NCI-H2227 (cell line): ENCODE data around the gene CEND1.

ENCODE experiments used
- DNase-seq: peaks from one replicate; lab custom pipeline; 2025; ENCODE audit not compliant: unreplicated experiment; lab: John Stamatoyannopoulos, UW

The CEND1 gene

DNA sequence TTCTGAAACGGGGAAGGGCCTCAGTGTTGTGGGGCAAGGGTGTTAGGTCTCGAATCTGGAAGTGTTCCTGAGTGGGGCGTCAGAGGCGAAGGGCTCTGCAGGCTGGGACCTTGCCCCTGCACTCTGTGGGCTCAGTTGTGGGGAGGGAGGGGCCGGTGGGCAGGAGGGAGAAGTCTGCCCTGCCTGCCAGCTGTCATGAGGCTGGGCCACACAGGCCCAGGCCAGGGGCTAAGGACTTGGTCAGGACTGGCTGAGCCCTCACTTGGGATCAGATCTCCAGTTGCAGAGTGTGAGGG lies 38.0 kb upstream of the CEND1 start, which contains the start of gene CRACR2B:
CRACR2B (plus strand) TSS at position 23 of the 296 bp plus-strand sequence. CDS start 689 bp downstream, outside the sequence.
- no peak for DNase-seq

DNA sequence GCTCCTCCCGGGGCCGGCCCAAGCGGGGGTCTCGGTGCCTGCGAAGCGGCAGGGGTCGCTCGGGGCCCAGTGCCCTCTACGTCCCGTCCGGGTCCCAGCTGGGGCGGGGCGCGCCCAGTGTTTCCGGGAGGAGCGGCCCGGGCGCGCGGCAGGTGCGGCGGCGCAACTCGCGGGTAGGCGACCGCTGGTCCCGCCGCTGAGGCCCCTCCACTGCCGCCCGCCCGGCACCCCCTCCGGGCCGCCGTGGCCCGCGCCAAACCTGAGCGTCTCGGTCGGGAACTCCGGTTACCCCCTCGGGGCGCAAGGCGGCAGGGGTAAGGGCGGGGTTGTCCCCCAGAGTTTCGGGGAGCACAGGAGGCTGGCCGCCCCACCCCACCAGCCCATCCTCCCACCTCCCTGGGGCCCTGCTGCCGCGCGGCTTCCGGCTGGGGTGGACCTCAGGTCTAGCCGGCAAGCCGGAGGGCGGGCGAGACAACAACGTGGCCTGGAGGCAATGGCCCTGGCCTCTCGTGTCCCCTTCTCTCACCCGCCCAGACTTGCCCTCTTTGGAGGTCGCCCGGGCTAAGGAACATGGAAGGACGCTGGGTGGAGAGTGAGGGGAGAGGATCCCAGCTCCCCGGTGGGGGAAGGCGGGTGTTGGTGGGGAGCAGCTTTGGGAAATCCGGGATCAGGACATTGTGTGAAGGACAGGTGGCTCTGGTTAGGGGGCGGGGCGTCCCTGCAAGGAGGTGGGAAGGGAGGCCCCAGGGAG lies 37.4 kb upstream of the CEND1 start:
- no peak for DNase-seq

DNA sequence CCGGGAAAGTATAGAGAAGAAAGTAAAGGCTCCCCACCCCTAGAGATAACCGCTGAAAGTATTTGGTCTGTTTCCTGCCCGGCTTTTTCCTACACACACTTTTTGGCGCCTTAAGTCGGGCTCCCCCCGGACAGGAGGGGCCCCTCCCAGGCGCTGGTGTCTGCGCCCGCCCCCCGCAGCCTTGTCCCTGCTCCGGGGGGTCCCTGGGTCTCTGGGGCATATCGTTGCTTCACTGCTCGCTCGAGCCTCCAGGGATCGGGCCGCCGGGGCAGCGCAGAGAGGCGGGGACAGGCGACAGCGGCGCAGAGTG lies 36.9 kb upstream of the CEND1 start:
- DNase-seq: no peak

DNA sequence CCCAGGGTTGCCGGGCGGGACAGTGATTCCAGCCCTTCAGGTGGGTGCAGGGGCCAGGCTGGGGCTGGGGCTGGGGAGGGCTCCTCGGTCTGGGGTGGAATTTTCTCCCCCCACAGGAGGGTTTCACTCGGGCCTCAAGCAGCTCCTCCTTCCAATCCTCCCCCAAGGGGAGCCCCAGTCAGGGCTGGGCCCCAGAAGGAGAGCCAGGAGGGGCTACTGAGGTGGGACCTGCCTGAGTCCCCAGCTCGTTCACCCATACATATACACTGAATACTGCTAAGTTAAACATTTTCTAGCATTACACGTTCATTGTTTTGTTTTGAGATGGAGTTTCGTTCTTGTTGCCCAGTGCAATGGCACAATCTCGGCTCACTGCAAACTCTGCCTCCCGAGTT lies 36.3 kb upstream of the CEND1 start:
- no peak for DNase-seq

DNA sequence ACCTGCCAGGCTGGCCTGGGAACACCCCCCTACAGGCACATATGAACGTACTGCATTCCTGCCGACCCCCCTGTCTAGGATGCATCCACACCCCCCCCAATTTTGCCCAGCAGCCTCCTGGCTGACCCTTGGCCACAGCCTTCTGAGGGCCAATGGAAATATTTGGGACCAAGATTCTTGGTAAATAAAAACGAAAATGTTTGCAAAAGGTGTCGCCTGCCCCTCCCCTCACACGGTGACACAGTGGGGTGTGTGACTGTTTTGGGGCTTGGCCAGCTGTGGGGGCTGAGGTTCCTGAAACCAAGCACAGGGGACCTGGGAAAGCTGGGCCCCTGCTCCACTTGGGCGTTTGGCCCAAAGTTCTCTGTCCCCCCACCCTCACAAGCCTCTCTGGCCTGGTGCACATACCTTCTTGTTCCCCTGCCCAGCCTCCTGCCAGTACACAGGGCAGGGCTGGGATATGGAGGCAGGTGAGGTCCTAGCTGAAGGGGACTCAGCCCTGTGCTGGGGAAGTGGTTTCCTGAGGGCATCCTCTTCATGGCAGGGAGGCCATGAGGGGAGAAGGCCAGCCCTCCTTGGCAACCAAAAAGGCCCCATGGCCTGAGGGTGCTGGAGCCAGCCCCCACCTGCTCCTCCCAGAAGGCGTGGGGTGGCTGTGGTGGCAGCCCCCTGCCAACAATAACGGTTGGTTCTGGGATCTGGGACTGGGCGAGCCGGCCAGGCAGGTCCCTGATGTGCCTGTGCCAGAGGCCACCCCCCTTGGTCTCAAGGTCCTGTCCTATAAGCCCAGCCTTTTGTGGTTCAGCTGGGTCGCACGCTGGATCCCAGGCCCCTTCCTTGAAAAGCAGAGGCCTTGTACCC lies 35.7 kb upstream of the CEND1 start:
- no peak for DNase-seq

DNA sequence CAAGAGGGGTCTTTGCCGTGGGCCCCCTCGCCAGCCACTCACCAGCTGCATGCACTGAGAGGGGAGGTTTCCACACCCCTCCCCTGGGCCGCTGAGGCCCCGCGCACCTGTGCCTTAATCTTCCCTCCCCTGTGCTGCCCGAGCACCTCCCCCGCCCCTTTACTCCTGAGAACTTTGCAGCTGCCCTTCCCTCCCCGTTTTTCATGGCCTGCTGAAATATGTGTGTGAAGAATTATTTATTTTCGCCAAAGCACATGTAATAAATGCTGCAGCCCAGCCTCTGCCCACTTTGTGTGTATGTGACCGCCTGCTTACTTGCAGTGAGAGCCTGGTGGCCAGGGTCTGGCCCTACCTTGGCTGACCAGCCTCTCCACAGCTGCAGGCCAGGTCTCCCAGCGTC lies 35.1 kb upstream of the CEND1 start:
- DNase-seq: no peak

DNA sequence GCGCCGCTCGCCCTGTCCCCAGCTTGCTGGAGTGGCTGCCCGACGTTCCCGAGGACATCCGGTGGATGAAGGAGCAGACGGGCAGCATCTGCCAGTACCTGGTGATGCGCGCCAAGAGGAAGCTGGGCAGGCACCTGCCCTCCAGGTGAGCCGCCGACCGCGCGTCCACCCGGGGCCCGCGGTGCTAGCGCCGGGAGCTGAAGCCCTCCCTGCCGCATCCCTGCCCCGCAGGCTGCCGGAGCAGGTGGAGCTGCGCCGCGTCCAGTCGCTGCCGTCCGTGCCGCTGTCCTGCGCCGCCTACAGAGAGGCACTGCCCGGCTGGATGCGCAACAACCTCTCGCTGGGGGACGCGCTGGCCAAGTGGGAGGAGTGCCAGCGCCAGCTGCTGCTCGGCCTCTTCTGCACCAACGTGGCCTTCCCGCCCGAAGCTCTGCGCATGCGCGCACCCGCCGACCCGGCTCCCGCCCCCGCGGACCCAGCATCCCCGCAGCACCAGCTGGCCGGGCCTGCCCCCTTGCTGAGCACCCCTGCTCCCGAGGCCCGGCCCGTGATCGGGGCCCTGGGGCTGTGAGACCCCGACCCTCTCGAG lies 34.5 kb upstream of the CEND1 start:
- DNase-seq: no peak

DNA sequence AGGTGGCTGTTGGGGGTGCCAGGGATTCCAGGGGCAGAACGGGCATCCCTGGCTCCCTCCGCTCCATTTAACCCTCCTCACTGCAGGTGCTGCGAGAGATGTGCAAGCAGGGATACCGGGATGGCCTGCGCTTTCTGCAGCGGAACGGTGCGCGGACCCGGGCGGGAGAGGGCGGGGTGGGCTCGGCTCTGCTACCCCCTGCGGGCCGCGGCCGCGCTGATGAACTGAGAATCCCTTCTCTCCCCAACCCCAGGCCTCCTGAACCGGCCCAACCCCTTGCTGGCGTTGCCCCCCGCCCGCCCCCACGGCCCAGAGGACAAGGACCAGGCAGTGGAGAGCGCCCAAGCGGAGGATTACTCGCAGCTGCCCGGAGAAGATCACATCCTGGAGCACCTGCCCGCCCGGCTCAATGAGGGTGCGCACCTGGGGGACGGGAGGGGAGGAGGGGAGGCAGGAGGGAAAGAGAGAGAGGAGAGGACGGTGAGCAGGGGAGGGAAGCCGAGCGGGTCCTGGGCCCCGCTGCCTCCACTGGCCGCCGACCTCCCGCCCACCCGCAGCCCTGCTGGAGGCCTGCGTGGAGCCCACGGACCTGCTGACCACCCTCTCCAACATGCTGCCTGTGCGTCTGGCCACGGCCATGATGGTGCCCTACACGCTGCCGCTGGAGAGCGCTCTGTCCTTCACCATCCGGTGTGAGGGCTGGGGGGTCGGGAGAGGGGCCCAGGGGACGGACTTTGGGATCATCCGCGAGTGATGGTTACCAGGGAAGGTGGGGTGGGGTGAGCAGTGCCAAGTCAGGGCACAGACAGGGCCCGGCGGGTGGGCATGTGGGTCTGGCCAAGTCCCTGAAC lies 33.8 kb upstream of the CEND1 start:
- DNase-seq: no peak

DNA sequence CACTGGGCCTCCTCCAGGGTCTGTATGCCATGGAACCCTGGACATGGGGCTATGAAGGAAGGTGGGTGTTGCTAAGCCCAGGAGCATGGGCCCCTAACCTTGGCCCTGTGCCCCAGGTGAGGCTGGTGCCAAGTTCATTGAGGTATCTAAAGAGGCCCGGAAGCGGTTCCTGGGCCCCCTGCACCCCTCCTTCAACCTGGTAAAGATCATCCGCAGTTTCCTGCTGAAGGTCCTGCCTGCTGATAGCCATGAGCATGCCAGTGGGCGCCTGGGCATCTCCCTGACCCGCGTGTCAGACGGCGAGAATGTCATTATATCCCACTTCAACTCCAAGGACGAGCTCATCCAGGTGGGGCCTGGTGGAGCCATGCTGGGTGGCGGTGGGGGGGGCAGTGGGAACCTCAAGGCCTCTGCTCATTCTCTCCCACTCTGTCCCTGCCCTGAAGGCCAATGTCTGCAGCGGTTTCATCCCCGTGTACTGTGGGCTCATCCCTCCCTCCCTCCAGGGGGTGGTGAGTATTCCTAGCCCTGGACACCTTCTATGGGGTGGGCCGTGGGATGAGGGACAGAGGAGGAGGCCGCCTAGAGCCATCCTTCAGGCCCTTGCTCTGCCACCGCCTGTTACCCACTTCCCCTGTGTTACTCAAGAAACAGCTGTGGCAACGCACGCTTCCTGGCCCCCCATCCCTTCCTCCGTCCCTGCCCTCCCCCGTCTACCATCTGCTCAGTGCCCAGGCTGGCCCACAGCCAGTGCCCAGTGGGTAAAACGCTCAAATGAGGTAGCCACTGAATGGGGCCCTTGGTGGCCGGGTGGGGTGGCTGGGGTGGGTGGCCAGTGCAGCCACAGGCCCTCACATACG lies 31.9 kb upstream of the CEND1 start:
- DNase-seq: no peak

DNA sequence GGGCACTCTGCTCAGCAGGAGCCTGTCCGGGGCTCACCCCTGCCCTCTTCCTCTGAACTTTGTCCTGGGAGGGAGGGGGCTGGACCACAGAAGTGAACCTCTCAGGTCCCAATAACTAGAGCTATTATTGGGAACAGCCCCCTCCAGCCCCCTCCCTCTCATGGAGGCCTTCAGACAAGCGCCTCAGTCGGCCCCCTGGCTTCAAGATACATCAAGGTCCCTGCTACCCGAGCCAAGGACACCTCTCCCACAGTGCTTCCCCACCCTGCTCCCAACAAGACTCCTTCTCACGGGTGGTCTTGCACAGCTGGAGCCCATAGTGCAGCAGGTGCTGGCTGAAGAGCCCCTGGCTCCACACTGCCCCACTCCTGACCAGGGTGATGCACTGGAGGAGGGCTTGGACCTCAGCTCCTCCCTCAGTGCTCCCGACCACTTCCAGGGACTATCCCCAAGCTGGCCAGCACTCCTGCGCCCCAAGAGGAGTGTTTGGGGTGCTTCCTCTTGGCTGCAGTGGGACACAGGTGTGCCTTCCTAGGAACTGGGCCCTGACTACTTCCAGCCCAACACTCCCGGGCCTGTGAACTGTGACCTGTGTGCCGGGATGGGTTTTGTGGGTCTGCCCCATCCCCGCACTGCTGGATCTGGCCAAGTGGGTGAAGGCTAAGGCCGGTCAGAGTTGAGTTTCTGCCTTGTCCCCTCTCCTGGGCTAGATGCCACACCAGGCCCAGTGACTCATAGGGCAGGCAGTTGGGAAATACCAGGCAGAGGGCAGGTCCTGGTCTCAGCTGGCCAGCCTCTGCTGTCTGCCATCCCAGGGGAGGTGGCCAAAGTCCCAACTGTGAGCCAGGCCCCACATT lies 31.0 kb upstream of the CEND1 start:
- DNase-seq: no peak

DNA sequence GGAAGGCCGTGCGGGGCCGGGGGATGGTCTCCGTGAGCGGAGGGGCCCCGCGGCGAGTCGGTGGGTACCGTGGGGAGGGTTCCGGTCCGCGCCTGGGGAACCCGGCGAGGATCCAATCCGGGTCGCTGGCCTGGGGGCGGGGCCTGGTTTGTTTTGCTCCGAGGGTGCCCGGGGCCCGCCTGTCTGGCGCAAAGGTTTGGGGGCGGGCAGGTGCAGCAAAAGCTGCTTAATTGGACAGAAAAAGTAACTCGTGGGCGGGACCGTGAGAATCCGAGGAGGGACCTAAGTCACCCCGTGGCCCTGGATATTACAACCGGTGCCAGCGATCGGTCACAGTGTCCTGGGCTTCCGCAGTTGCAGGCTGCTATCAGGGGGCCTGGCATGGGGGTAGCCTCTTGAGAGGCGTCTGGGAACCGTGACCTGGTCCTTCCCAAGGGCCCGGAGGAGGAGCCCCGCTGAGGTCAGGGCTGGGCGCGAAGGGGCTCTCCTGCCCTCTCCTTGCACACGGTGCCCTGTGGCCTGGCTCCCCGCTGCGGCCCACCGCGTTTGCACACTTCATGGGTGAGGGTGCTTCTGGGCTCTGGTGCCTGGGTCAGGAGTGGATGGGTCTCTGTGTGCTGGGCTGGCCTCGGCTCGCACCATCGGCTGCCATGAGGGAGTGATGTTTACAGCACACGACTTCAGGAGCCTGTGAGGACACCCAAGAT lies 30.2 kb upstream of the CEND1 start:
- DNase-seq: peak; percentile 86

DNA sequence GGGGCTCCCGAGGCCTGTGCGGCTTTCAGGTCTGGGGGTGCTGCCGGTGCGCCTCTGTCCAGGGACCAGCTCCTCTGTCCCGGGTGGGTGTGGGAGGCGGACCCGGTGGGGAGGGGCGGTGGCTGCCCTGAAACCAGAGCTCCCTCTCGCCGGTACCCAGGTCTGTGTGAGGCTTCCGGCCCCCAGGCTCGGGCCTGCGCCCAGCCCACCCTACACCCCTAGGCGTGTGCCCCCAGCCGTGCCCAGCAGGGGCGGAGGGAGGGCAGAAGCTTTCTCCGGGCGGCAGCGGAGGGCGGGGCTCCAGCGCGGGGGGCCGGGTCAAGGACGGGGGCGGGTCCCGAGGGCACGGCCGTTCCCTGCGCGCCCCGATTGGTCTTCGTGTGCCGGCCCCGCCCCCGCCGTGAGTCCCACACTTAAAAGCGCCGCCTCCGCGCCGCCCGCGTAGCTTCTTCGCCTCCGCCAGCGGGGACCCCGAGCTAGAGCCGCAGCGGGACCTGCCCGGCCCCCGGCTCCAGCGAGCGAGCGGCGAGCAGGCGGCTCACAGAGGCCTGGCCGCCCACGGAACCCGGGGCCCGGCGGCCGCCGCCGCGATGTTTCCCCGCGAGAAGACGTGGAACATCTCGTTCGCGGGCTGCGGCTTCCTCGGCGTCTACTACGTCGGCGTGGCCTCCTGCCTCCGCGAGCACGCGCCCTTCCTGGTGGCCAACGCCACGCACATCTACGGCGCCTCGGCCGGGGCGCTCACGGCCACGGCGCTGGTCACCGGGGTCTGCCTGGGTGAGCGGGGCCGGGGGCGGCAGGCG lies 29.4 kb upstream of the CEND1 start:
- peak; percentile 97 for DNase-seq

DNA sequence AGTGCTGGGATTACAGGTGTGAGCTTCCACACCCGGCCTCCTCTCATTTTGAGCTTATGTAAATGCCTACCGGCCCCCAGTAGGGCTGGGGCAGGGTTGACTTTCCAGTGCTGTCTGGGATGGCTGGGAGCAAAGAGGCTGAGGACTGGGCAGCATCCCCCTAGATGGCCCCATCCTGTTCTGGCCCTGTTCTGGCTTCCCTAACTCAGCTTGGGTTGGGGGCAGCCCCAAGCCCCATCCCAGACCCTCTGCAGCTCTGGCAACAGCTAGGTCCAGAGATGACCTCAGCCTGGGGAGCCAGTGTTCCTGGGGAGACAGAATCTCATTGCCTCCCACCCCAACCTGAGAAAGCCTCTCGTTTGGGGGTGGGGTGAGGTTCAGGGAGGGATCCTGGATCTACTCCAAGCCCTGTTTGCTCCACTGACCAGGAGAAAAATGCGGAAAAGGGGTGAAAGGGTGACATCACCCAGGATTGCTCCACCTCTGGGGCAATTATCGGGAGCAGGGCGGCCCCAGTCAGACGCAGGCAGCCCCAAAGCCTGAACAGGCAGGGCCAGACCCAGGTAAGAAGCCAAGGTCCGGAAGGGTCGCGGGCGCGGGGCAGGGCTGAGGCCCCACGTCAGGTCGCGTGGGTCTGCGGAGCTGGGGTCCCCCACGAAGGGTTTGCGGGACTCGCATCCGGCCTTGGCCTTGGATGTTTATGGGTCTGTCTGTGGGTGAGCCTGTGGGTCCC lies 28.7 kb upstream of the CEND1 start, which contains the start of gene PNPLA2:
PNPLA2 (plus strand) TSS at position 519 of the 733 bp plus-strand sequence. CDS start 805 bp downstream, outside the sequence.
- DNase-seq: no peak

DNA sequence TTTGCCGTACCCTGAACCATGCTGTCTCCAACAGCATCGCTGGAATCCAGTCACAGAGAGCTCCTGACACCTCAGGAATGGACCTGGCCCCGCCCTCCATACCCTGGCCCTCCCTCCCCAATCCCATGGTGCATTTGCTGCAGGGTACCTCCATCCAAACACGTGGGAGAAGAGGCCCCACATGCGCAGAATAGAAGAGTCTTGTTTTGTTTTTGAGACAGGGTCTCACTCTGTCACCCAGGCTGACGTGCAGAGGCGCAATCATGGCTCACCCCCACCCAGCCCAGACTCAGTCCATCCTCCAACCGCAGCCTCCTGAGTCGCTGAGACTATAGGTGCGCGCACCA lies 26.5 kb upstream of the CEND1 start:
- no peak for DNase-seq

DNA sequence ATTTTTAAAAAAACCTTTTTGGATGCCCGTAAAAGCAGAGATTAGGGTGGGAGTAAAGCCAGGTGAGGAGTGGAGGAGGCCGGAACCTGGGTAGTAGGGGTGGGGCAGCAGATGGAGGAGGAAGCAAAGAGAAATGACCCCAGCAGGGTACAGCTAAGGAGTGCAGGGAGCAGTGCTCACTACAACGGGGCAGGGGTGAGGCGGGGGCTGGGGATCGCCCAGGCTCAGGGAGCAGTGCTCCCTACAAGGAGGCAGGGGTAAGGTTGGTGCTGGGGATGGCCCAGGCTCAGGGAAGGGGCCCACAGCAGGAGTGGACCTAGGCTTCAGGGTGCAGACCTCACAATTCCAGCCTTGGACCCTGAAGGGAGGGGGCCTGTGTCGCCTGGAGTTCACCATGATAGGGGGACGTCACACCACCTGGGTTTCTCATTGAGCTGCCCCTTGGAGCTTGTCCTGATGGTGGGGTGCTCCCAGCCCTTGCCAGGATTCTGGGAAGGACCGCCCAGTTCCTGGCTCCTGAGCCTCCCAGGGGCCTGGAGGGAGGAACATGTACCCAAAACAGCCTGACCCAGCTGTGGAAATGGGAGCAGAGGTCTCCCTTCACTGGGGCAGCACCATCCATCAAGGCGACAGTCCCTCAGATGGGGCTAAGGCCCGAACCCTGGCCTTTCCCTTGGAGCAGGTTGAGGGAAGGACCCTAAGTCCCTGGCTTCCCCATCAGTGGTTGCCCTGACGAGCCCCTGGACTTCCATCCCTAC lies 26.0 kb upstream of the CEND1 start:
- no peak for DNase-seq

DNA sequence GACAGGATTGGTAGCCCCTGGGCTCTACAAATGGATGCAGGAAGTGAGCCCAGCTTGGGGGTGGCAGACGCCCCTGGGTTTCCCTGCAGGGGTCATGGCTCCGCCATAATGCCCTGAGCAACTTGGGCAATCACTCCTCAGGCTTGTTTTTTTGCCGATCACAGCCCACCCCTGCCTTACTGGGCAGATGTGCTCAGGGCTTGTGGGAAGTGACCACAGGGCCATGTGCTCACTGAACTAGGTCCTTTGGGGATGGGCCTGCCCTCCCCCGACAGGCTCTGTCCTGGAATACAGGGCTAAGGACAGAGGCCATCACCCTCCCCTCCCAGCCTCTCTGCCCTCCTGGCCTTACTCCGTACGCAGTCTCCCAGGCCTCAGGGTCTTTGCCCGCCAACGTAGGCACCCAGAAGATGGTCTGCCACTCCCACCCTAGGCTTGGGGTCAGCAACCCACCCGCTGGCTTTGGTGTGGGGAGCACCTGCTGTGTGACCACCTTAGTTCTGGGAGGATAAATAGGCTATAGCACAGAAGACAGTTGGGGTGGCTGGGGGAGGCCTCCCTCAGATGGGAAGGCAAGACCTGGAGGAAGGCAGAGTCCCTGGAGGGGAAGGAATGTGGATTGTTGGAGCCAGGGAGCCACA lies 23.7 kb upstream of the CEND1 start:
- no peak for DNase-seq
